Measurements from ENCODE around the gene PABPN1.

Gene PABPN1

GRCh38 chr14:23326491-23327332 lies 5.5 kb downstream of the PABPN1 start:
- in situ Hi-C loops (cut with MboI; ENCODE audit: low sequenced_read_pairs) = no loop called here

GRCh38 chr14:23327947-23328744 lies 6.9 kb downstream of the PABPN1 start:
- in situ Hi-C loops (cut with MboI; ENCODE audit: low sequenced_read_pairs) = no loop called here

GRCh38 chr14:23335623-23336022 lies 14.4 kb downstream of the PABPN1 start:
- in situ Hi-C loops (cut with MboI; ENCODE audit: low sequenced_read_pairs) = no loop called here

DNA sequence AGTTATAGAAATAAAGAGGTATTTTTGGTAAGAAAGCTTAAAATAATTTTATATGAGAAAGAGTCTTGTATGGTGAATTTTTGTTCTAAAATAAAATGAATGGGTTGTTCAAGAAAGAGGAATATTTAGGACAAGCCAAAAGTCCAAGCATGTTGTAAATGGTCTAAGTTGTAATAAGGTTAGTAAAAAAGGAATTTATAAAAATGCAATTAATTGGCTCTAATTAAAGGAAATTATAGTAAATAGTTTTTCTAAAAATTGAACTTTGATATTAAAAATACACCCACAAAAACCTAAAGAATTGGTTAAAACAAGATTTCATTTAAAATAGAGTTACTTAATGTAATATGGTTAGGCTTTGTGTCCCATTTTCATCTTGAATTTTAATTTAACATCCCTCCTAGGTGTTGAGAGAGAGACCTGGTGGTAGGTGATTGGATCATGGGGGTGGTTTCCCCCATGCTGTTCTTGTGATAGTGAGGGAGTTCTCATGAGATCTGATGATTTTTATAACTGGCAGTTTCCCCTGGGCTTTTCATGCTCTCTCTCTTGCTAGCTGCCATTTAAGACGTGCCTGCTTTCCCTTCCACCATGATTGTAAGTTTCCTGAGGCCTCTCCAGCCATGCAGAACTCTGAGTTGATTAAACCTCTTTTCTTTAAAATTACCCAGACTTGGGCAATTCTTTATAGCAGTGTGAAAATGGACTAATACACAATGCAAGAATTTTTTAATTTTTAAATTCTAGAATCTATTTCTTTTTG lies 18.4 kb downstream of the PABPN1 start:
- in situ Hi-C loops (cut with MboI; ENCODE audit: low sequenced_read_pairs) = no loop called here

DNA sequence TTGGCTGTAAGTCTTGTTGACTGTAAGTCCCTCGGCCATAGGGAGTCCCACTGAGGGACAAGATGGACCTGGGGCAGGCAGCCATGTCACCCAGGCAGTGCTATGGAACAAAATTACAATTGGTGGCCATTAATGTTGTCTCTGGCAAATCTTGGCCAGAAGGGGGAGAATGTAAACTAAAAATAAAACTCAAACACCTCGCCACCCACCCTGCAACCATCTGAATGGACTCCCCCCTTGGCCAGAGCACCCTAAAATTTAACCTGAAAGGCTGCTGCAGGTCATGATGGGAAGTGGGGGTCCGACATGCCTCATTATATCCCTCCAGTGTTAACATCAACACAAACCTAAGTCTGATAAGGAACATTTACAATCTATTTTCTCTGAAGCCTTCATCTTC lies 23.2 kb downstream of the PABPN1 start:
- in situ Hi-C loops (cut with MboI; ENCODE audit: low sequenced_read_pairs) = no loop called here

- in situ Hi-C loops (cut with MboI; ENCODE audit: low sequenced_read_pairs) = no loop called here
Observed at GRCh38 chr14:23345987-23346692, 24.9 kb downstream of the PABPN1 start.

- in situ Hi-C loops (cut with MboI; ENCODE audit: low sequenced_read_pairs) = no loop called here
Observed at GRCh38 chr14:23346693-23347405, 25.6 kb downstream of the PABPN1 start.

GRCh38 chr14:23347406-23348296 lies 26.4 kb downstream of the PABPN1 start:
- in situ Hi-C loops (cut with MboI; ENCODE audit: low sequenced_read_pairs) = no loop called here

- in situ Hi-C loops (cut with MboI; ENCODE audit: low sequenced_read_pairs) = no loop called here
Observed at GRCh38 chr14:23348297-23348655, 27.0 kb downstream of the PABPN1 start.

- in situ Hi-C loops (cut with MboI; ENCODE audit: low sequenced_read_pairs) = no loop called here
Observed at GRCh38 chr14:23349156-23349845, 28.0 kb downstream of the PABPN1 start.

- in situ Hi-C loops (cut with MboI; ENCODE audit: low sequenced_read_pairs) = no loop called here
Observed at GRCh38 chr14:23351681-23352505, 30.6 kb downstream of the PABPN1 start.

DNA sequence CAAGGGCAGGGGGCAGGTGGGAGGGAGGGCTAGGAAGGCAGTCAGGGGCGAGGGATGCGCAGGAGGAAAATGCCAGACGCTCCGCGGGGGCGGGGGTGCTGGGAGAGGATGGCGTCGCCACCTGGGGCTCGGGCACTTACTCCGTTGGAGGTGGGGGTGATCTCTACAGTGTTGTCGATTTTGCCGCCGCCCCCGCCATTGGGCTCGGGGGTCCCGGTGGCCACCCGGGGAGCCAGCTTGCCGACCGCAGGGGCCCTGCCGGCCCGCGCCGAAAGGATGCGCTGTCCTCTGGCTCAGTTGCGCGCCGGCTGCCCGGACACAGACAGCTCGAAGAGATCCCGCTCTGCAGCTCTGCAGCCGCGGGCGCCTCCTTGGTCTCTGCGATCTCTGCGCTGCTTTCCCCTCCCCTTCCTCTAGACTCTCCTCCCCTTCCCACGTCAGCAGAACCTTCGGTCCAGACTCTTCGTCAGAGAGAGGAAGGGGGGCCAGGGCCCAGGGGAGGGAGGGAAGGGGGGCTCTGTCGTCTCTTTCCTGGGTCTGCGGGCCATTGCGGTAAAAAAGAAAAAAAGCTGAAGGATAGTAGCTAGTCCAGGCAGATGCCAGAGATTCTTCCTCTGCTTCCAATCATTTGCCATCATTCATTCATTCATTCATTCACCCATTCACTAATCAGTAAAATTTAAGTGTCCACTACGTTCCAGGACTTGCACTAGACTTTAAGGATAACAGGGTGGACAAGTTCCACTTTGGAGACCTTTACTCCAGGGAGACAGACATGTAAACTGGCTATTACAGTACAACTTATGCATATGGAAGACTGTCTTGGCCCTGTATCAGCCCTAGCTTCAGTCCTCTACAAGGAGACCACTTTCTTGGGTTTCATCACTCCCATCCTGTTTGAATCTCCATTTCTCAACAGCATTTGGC lies 31.5 kb downstream of the PABPN1 start, which contains the start of gene SLC22A17:
TSS of gene SLC22A17 (minus strand) at position 382 of the 927 bp plus-strand sequence.
- in situ Hi-C loops (cut with MboI; ENCODE audit: low sequenced_read_pairs) = no loop called here

GRCh38 chr14:23353433-23353780 lies 32.1 kb downstream of the PABPN1 start:
- in situ Hi-C loops (cut with MboI; ENCODE audit: low sequenced_read_pairs) = no loop called here

DNA sequence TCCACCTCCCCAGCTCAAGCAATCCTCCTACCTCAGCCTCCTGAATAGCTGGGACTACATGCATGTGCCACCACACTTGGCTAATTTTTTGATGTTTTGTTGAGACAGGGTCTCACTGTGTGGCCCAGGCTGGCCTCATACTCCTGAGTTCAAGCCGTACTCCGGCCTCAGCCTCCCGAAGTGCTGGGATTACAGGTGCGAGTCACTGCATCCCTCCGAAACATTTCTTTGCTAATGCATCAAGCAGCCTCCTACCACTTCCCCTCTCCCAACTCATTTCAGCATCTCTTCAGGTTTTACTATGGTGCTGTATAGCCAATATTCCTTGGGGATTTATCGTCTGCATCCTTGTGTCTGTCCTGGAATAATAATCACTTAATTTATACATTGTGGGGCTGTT lies 33.7 kb downstream of the PABPN1 start:
- in situ Hi-C loops (cut with MboI; ENCODE audit: low sequenced_read_pairs) = no loop called here

- in situ Hi-C loops (cut with MboI; ENCODE audit: low sequenced_read_pairs) = no loop called here
Observed at GRCh38 chr14:23355871-23356435, 34.7 kb downstream of the PABPN1 start.

GRCh38 chr14:23356662-23357061 lies 35.4 kb downstream of the PABPN1 start:
- in situ Hi-C loops (cut with MboI; ENCODE audit: low sequenced_read_pairs) = no loop called here
